ENCODE data around the gene LHFPL5.

LHFPL5 gene

GRCh38 chr6:35857853-35858252, 52.7 kb downstream of the LHFPL5 start:
- no peak for DNase-seq

- no peak for DNase-seq
Measured at GRCh38 chr6:35859367-35859766, 54.2 kb downstream of the LHFPL5 start.
